ENCODE data around the gene SLC35F4. TPM values are rescaled to one million over a fixed set of nuclear protein-coding genes. Genes with fewer than 3 reads are reported as not detected.
A peak's percentile ranks its signal among the peaks of the same experiment; 100 is the strongest.
"Not testable (repeated sequence)": the region's sequence is repeated elsewhere in the genome, so short reads cannot be mapped to it uniquely, and the experiment has no call there.

The SLC35F4 gene
- total RNA-seq, 2 donors from 2014 or later = not detected

DNA sequence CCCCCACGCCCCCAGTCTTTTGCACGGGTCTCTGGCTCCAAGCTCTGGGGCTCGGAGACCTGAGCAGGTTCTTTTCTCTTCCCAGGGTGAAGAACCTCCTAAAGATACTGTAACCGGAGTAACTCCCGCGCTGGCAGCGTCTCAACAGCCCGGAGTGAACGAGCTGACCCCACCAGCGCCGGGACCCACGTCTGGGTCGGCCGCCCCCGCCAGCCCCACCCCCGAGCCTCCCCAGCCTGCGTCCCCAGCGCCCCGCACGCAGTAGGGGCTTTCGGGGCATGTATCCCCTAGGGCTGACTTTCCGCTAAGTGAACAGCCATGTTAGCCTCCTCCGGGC, 858 bp downstream of the SLC35F4 start:
- H3K27me3 Mint-ChIP-seq (ENCODE audit: insufficient read depth) = peaks cover 40% of the 10 kb centered on the region
- no peaks in the 10 kb centered on the region for H3K9me3 Mint-ChIP-seq
- WGBS, 2 experiments (ENCODE audit: insufficient coverage in 1 of 2, insufficient read length in 1 of 2) = 0 to 2% methylated on average over 3 to 22 of the region's 23 CpGs
- TF ChIP-seq, protein P1, sequence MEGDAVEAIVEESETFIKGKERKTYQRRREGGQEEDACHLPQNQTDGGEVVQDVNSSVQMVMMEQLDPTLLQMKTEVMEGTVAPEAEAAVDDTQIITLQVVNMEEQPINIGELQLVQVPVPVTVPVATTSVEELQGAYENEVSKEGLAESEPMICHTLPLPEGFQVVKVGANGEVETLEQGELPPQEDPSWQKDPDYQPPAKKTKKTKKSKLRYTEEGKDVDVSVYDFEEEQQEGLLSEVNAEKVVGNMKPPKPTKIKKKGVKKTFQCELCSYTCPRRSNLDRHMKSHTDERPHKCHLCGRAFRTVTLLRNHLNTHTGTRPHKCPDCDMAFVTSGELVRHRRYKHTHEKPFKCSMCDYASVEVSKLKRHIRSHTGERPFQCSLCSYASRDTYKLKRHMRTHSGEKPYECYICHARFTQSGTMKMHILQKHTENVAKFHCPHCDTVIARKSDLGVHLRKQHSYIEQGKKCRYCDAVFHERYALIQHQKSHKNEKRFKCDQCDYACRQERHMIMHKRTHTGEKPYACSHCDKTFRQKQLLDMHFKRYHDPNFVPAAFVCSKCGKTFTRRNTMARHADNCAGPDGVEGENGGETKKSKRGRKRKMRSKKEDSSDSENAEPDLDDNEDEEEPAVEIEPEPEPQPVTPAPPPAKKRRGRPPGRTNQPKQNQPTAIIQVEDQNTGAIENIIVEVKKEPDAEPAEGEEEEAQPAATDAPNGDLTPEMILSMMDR (conservative IDR thresholded peaks at IDR 0.05) = no peak
- peaks cover 5% of the 10 kb centered on the region for H3K4me1 ChIP-seq (ENCODE audit: control insufficient read depth, insufficient read depth, low read length)
- H3K36me3 ChIP-seq (ENCODE audit: control insufficient read depth, insufficient read depth, low read length) = no peaks in the 10 kb centered on the region
- H3K27ac Mint-ChIP-seq = no peak overlapping the region
- H3K4me1 Mint-ChIP-seq = peaks cover 2% of the 10 kb centered on the region
- no peaks in the 10 kb centered on the region for H3K36me3 Mint-ChIP-seq (ENCODE audit: low read depth)
- H3K9ac ChIP-seq (ENCODE audit: extremely low read depth, low read length, poor library complexity, severe bottlenecking) = no peak overlapping the region
- peak overlapping the region; percentile 52 for H3K4me3 Mint-ChIP-seq
- peaks cover 74% of the 10 kb centered on the region for H3K27me3 ChIP-seq (ENCODE audit: control insufficient read depth, insufficient read depth, low read length, poor library complexity, severe bottlenecking)
- peak overlapping the region; percentile 71 for H3K4me3 ChIP-seq (ENCODE audit: low read length)
- no peaks in the 10 kb centered on the region for H3K9me3 ChIP-seq (ENCODE audit: control insufficient read depth, low read length)
- H3K27ac ChIP-seq (ENCODE audit: low read depth, low read length) = no peak overlapping the region
- no peak for DNase-seq

DNA sequence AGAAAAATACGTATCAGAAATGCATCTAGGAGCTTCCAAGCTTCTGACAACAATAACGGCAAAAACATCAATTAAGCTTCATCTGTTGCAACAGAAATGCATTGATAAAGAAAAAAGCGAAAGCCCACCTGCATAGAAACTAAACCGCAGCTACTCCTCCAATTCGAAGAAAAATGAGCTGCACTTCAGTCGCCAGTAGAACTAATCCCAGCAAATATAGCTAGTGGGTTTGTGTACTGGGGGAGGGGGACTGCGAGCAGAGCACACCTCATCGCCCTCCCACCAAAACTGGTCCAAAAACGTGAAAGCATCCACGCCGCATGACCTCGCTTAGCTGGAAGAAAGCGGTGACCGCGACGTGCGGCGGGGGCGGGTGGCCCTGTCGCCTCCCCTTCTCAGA, 1.2 kb downstream of the SLC35F4 start:
- WGBS, 2 experiments (ENCODE audit: insufficient coverage in 1 of 2, insufficient read length in 1 of 2) = 20 to 53% methylated on average over 3 to 19 of the region's 20 CpGs
- Histone ChIP-seq H3K27ac (ENCODE audit: low read depth, low read length) (no peak overlapping the region), H3K36me3 (ENCODE audit: control insufficient read depth, insufficient read depth, low read length) (no peaks in the 10 kb centered on the region), H3K4me3 (ENCODE audit: low read length) (no peak overlapping the region), H3K27me3 (ENCODE audit: control insufficient read depth, insufficient read depth, low read length, poor library complexity, severe bottlenecking) (peaks cover 78% of the 10 kb centered on the region), H3K9ac (ENCODE audit: extremely low read depth, low read length, poor library complexity, severe bottlenecking) (no peak overlapping the region), H3K9me3 (ENCODE audit: control insufficient read depth, low read length) (no peaks in the 10 kb centered on the region), H3K4me1 (ENCODE audit: control insufficient read depth, insufficient read depth, low read length) (peaks cover 5% of the 10 kb centered on the region)
- Mint-ChIP-seq H3K9me3 (no peaks in the 10 kb centered on the region), H3K27me3 (ENCODE audit: insufficient read depth) (peaks cover 40% of the 10 kb centered on the region), H3K4me3 (peak overlapping the region; percentile 52), H3K4me1 (peaks cover 2% of the 10 kb centered on the region), H3K36me3 (ENCODE audit: low read depth) (no peaks in the 10 kb centered on the region), H3K27ac (no peak overlapping the region)
- no peak for DNase-seq
- TF ChIP-seq, protein P1 (conservative IDR thresholded peaks at IDR 0.05) = no peak

DNA sequence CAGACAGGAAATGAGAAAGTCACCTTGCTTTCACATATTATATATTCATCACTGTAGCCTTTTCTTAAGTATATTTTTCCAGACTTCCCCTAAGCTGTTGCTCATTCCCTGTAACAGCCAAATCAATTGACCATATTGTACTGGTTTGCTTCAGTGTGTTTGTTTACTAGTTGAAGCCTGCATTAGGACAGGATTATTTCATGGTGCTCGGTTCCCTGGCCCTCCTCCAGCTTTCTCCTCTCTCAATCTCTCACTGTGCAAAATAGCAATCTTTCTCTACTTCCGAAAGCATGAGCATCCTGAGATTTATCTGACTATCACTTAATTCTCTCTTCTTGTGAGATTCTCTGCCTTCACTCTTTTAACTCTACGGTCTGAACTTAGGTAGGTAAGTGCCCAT, 2.4 kb downstream of the SLC35F4 start:
- Histone ChIP-seq H3K27me3 (ENCODE audit: control insufficient read depth, insufficient read depth, low read length, poor library complexity, severe bottlenecking) (peaks cover 82% of the 10 kb centered on the region), H3K36me3 (ENCODE audit: control insufficient read depth, insufficient read depth, low read length) (no peaks in the 10 kb centered on the region), H3K9ac (ENCODE audit: extremely low read depth, low read length, poor library complexity, severe bottlenecking) (no peak overlapping the region), H3K4me1 (ENCODE audit: control insufficient read depth, insufficient read depth, low read length) (peaks cover 5% of the 10 kb centered on the region), H3K27ac (ENCODE audit: low read depth, low read length) (no peak overlapping the region), H3K9me3 (ENCODE audit: control insufficient read depth, low read length) (no peaks in the 10 kb centered on the region), H3K4me3 (ENCODE audit: low read length) (no peak overlapping the region)
- WGBS, 2 experiments (ENCODE audit: insufficient coverage in 1 of 2, insufficient read length in 1 of 2) = 88 to 93% methylated on average over 3 of the region's 3 CpGs
- Mint-ChIP-seq H3K27ac (no peak overlapping the region), H3K4me1 (peaks cover 2% of the 10 kb centered on the region), H3K36me3 (ENCODE audit: low read depth) (no peaks in the 10 kb centered on the region), H3K9me3 (no peaks in the 10 kb centered on the region), H3K27me3 (ENCODE audit: insufficient read depth) (peaks cover 40% of the 10 kb centered on the region), H3K4me3 (no peak overlapping the region)
- no peak for DNase-seq
- TF ChIP-seq, protein P1 (conservative IDR thresholded peaks at IDR 0.05) = no peak

DNA sequence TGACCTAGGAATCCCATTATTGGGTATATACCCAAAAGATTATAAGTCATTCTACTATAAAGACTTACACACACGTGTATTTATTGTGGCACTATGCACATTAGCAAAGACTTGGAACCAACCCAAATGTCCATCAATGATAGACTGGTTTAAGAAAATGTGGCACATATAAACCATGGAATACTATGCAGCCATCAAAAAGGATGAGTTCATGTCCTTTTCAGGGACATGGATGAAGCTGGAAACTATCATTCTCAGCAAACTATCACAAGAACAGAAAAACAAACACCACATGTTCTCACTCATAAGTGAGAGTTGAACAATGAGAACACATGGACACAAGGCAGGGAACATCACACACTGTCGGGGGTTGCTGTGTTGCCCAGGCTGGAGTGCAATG, 10.2 kb downstream of the SLC35F4 start:
- not testable (repeated sequence) for H3K4me1 Mint-ChIP-seq; H3K27ac Mint-ChIP-seq; H3K27ac ChIP-seq (ENCODE audit: low read depth, low read length); H3K4me1 ChIP-seq (ENCODE audit: control insufficient read depth, insufficient read depth, low read length); H3K4me3 Mint-ChIP-seq; H3K9ac ChIP-seq (ENCODE audit: extremely low read depth, low read length, poor library complexity, severe bottlenecking); H3K36me3 Mint-ChIP-seq (ENCODE audit: low read depth); DNase-seq; H3K4me3 ChIP-seq (ENCODE audit: low read length); H3K36me3 ChIP-seq (ENCODE audit: control insufficient read depth, insufficient read depth, low read length); H3K9me3 Mint-ChIP-seq; H3K9me3 ChIP-seq (ENCODE audit: control insufficient read depth, low read length); H3K27me3 Mint-ChIP-seq (ENCODE audit: insufficient read depth)
- peaks cover 14% of the 10 kb centered on the region for H3K27me3 ChIP-seq (ENCODE audit: control insufficient read depth, insufficient read depth, low read length, poor library complexity, severe bottlenecking)
- 94 to 97% methylated on average over 2 of the region's 2 CpGs for WGBS, 2 experiments (ENCODE audit: insufficient coverage in 1 of 2, insufficient read length in 1 of 2)
